ENCODE results near the gene COX19. TPM values are rescaled to one million over a fixed set of nuclear protein-coding genes. Genes with fewer than 3 reads are reported as not detected.

Gene COX19
- total and polyA plus RNA-seq, 2 of the 13 experiments (the other 11 are each of a cell fraction or from before 2014, with no cell fraction given), result 11.5 to 21.7 TPM

- TF ChIP-seq FOXO4 (CRISPR knock-in tag; conservative IDR thresholded peaks at IDR 0.05) (0 out of 2 replicates have a peak, but pooled peaks have one; percentile 48), XBP1 (CRISPR knock-in tag; IDR thresholded peaks at IDR 0.05) (no peak), HIC2 (CRISPR knock-in tag; IDR thresholded peaks at IDR 0.05; ENCODE audit: low read depth) (peak; percentile 88), KAT7 (CRISPR knock-in tag; IDR thresholded peaks at IDR 0.05; ENCODE audit: borderline replicate concordance) (0 out of 2 replicates have a peak, but pooled peaks have one; percentile 62), REPIN1 (CRISPR knock-in tag; IDR thresholded peaks at IDR 0.05; ENCODE audit: borderline replicate concordance, low read depth) (no peak), ZFX (CRISPR knock-in tag; IDR thresholded peaks at IDR 0.05; ENCODE audit: low read depth) (peak; percentile 27; the same call in 1 of the 2 replicates), ZBTB38 (CRISPR knock-in tag; IDR thresholded peaks at IDR 0.05) (peak; percentile 59), GATAD2A (CRISPR knock-in tag; IDR thresholded peaks at IDR 0.05) (peak; percentile 35; the same call in 1 of the 2 replicates), ZNF687 (CRISPR knock-in tag; IDR thresholded peaks at IDR 0.05) (peak; percentile 77), RFX5 (IDR thresholded peaks at IDR 0.05; ENCODE audit: low read depth, low read length) (no peak), RARA (CRISPR knock-in tag; IDR thresholded peaks at IDR 0.05) (peak; percentile 26; the same call in 1 of the 2 replicates), ZBTB4 (CRISPR knock-in tag; IDR thresholded peaks at IDR 0.05; ENCODE audit: borderline replicate concordance) (peak; percentile 44; the same call in 1 of the 2 replicates), RXRB (CRISPR knock-in tag; IDR thresholded peaks at IDR 0.05; ENCODE audit: borderline replicate concordance) (0 out of 2 replicates have a peak, but pooled peaks have one; percentile 18)
Observed at GRCh38 chr7:985915-986741, 10.8 kb upstream of the COX19 start (continued).
